HCT116 (cell line): ENCODE data around the gene LRP1B. TPM values are rescaled to one million over a fixed set of nuclear protein-coding genes. Genes with fewer than 3 reads are reported as not detected.

Source experiments
- ATAC-seq: fragments of 200-7000 bp; cut with Tn5 transposase; 2 replicates; pipeline ENCODE4 v1.9.1; 2020; ENCODE audit warnings: mild to moderate bottlenecking, moderate library complexity
- BruUV-seq: library from RNA; stranded (reverse); fragments of 400-500 nt; replicated peaks from 2 replicates; lab custom pipeline; 2021; lab: Mats Ljungman, UMichigan
- CTCF ChIA-PET: fragments of 300-600 bp; sonication (Branson Sonifier 250); formaldehyde crosslinking; loops from one replicate; lab custom pipeline; 2021; ENCODE audit warnings: antibody characterized with exemption; lab: Charles Lee
- POLR2A ChIA-PET: fragments of 300-600, 350-600 bp; sonication (Branson Sonifier 250); formaldehyde crosslinking; loops from one replicate; lab custom pipeline; 2021; ENCODE audit warnings: antibody characterized with exemption; lab: Charles Lee
- RAD21 ChIA-PET, 2 experiments: fragments of 300-600 bp; sonication (Branson Sonifier 250); formaldehyde crosslinking; loops; one replicate each; lab custom pipeline; 2023; ENCODE audit warnings: low total read pairs in 2 of 2; ENCODE audit not compliant: uncharacterized antibody in 2 of 2, unreplicated experiment in 2 of 2, low non-redundant PET in 1 of 2; lab: Charles Lee
- DNase-seq: peaks from one replicate; pipeline ENCODE4 v3.0.0-alpha.2; 2010; ENCODE audit warnings: low read depth, low spot score
- H2AFZ ChIP-seq: fragments of 200-600 bp; shearing (Covaris generic), sonication (generic); 2 replicates; pipeline ENCODE4 v1.6.1; 2017; ENCODE audit warnings: low read depth, mixed run types, mixed read lengths, antibody characterized with exemption, low read length; ENCODE audit not compliant: poor library complexity, severe bottlenecking
- H3K27ac ChIP-seq: 2 replicates; pipeline ENCODE4 v1.5.1; 2012; ENCODE audit warnings: low read depth, low read length
- H3K27me3 ChIP-seq: fragments of 200-600 bp; sonication (generic); 2 replicates; pipeline ENCODE4 v1.6.1; 2016; ENCODE audit warnings: mixed run types, low read length, mixed read lengths; ENCODE audit not compliant: insufficient read depth
- H3K36me3 ChIP-seq, 2 experiments: fragments of 200-500 bp in 1 of 2; fragments of 200-600 bp in 1 of 2; sonication (Bioruptor generic) in 1 of 2; sonication (generic) in 1 of 2; 2 replicates each; pipeline versions ENCODE4 v1.5.1 to v1.6.1; 2014 to 2016; ENCODE audit warnings: low read length in 2 of 2, inconsistent platforms in 1 of 2, mixed read lengths in 1 of 2, mixed run types in 1 of 2; ENCODE audit not compliant: insufficient read depth in 2 of 2, control insufficient read depth in 1 of 2
- H3K4me1 ChIP-seq, 2 experiments: fragments of 200-600 bp in 1 of 2; sonication (generic) in 1 of 2; 2 replicates each; pipeline versions ENCODE4 v1.5.1 to v1.6.1; 2012 to 2017; ENCODE audit warnings: low read length in 2 of 2, inconsistent platforms in 1 of 2, mild to moderate bottlenecking in 1 of 2, mixed read lengths in 1 of 2, mixed run types in 1 of 2, moderate library complexity in 1 of 2; ENCODE audit not compliant: insufficient read depth in 2 of 2, control insufficient read depth in 1 of 2
- H3K4me2 ChIP-seq: fragments of 200-600 bp; sonication (generic); 2 replicates; pipeline ENCODE4 v1.6.1; 2017; ENCODE audit warnings: mixed run types, low read length, mixed read lengths
- H3K4me3 ChIP-seq, 2 experiments: fragments of 200-600 bp in 1 of 2; sonication (generic) in 1 of 2; replicated peaks in 1 of 2; 2 replicates each; pipeline ENCODE4 v1.5.1; 2011 to 2016; ENCODE audit warnings: low read length in 2 of 2, control low read depth in 1 of 2, low read depth in 1 of 2, mild to moderate bottlenecking in 1 of 2, mixed read lengths in 1 of 2, mixed run types in 1 of 2
- H3K79me2 ChIP-seq: fragments of 200-600 bp; sonication (generic); 2 replicates; pipeline ENCODE4 v1.6.1; 2017; ENCODE audit warnings: mild to moderate bottlenecking, mixed run types, low read length, moderate library complexity, mixed read lengths; ENCODE audit not compliant: insufficient read depth
- H3K9ac ChIP-seq: fragments of 200-600 bp; sonication (generic); 2 replicates; pipeline ENCODE4 v1.6.1; 2016; ENCODE audit warnings: low read length, mixed read lengths
- H3K9me2 ChIP-seq: fragments of 200-600 bp; sonication (generic), shearing (Covaris generic); 2 replicates; pipeline ENCODE4 v1.6.1; 2017; ENCODE audit warnings: mixed run types, mild to moderate bottlenecking, moderate library complexity; ENCODE audit not compliant: insufficient read depth
- H3K9me3 ChIP-seq, 2 experiments: fragments of 200-500 bp in 1 of 2; fragments of 200-600 bp in 1 of 2; sonication (Bioruptor generic) in 1 of 2; sonication (generic) in 1 of 2; 2 replicates each; pipeline ENCODE4 v1.6.1; 2014 to 2017; ENCODE audit warnings: low read length in 2 of 2, mixed read lengths in 2 of 2, inconsistent platforms in 1 of 2, low read depth in 1 of 2, mild to moderate bottlenecking in 1 of 2, mixed run types in 1 of 2, moderate library complexity in 1 of 2; ENCODE audit not compliant: control insufficient read depth in 1 of 2, insufficient read depth in 1 of 2
- H4K20me1 ChIP-seq: fragments of 200-600 bp; sonication (generic), shearing (Covaris generic); 2 replicates; pipeline ENCODE4 v1.6.1; 2017; ENCODE audit warnings: mixed run types, mild to moderate bottlenecking, moderate library complexity; ENCODE audit not compliant: insufficient read depth
- ELF1 ChIP-seq: IDR thresholded peaks from 2 replicates; pipeline ENCODE4 v1.6.1; 2012; ENCODE audit warnings: low read depth, borderline replicate concordance
- JUND ChIP-seq: IDR thresholded peaks from 2 replicates; pipeline ENCODE4 v1.6.1; 2012
- POLR2A ChIP-seq: IDR thresholded peaks from 2 replicates; pipeline ENCODE4 v1.7.0; 2011; ENCODE audit warnings: borderline replicate concordance; ENCODE audit not compliant: insufficient read depth, insufficient read length; ENCODE audit errors: extremely low read depth
- SP1 ChIP-seq: IDR thresholded peaks from 2 replicates; pipeline ENCODE4 v1.6.1; 2012; ENCODE audit warnings: low read depth
- SRF ChIP-seq: IDR thresholded peaks from 2 replicates; pipeline ENCODE4 v1.6.1; 2012; ENCODE audit warnings: low read depth
- TCF7L2 ChIP-seq: IDR thresholded peaks from 2 replicates; pipeline ENCODE4 v1.7.0; 2011; ENCODE audit warnings: borderline replicate concordance, inconsistent platforms; ENCODE audit not compliant: insufficient read depth, insufficient read length; ENCODE audit errors: extremely low read depth
- YY1 ChIP-seq: IDR thresholded peaks from 2 replicates; pipeline ENCODE4 v1.6.1; 2011; ENCODE audit warnings: low read length, low read depth, moderate library complexity, mild to moderate bottlenecking; ENCODE audit not compliant: insufficient replicate concordance; ENCODE audit errors: extremely low read depth
- ZFX ChIP-seq: fragments of 450-650 bp; IDR thresholded peaks from 2 replicates; pipeline ENCODE4 v1.6.1; 2017
- ZNF274 ChIP-seq: fragments of 200-500 bp; sonication (Bioruptor generic); IDR thresholded peaks from 2 replicates; pipeline ENCODE4 v1.6.1; 2014; ENCODE audit warnings: mild to moderate bottlenecking, low read depth, low read length, inconsistent platforms
- intact Hi-C: fragments of 100-400 bp; cut with micrococcal nuclease; formaldehyde crosslinking; loops from 2 replicates; pipeline ENCODE4 v1.10.0; 2022
- total RNA-seq: library from RNA; stranded (reverse); gene quantifications from one replicate; pipeline ENCODE4 v1.2.1, GENCODE V29; 2021; ENCODE audit not compliant: unreplicated experiment
- TF ChIP-seq, protein P1 (sequence below): IDR thresholded peaks from 2 replicates; pipeline ENCODE4 v1.6.1; 2011; ENCODE audit warnings: mild to moderate bottlenecking, low read length, moderate library complexity; ENCODE audit not compliant: insufficient replicate concordance; ENCODE audit errors: extremely low read depth
- TF ChIP-seq, protein P2 (sequence below): IDR thresholded peaks from 2 replicates; pipeline ENCODE4 v1.6.1; 2012
- TF ChIP-seq, protein P3 (sequence below): IDR thresholded peaks from 2 replicates; pipeline ENCODE4 v1.6.1; 2012; ENCODE audit warnings: low read depth

LRP1B gene
- total RNA-seq, 1 experiment from 2014 or later = 0.34 TPM

DNA sequence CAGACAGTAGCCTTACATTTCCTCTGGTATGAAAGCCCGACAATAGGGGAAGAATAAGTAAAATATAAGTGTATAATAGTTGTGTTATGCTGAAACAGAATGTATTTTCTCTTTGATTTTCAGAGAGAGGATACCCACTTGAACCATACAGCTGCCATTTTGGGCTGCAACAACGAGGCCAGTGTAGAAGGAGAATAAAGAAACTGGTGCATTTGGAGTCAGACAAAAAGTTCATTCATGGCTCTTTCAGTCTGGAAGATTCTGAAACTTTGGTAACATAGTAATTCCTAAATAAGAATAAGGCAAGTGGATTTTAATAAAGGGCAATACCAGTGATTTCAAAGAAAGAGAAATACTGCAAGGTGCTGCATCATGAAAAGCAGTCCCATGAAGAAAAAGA lies 610.9 kb downstream of the LRP1B start:
- H3K9me3 ChIP-seq = no peaks in the 10 kb centered on the region
- no peak for DNase-seq
- intact Hi-C loops = no loop called here
- no peak for ATAC-seq
- BruUV-seq = no TSS peak
- no peaks in the 10 kb centered on the region for H4K20me1 ChIP-seq
- H3K79me2 ChIP-seq = no peaks in the 10 kb centered on the region
- no peak overlapping the region for H3K4me3 ChIP-seq
- TF ChIP-seq, protein P1, sequence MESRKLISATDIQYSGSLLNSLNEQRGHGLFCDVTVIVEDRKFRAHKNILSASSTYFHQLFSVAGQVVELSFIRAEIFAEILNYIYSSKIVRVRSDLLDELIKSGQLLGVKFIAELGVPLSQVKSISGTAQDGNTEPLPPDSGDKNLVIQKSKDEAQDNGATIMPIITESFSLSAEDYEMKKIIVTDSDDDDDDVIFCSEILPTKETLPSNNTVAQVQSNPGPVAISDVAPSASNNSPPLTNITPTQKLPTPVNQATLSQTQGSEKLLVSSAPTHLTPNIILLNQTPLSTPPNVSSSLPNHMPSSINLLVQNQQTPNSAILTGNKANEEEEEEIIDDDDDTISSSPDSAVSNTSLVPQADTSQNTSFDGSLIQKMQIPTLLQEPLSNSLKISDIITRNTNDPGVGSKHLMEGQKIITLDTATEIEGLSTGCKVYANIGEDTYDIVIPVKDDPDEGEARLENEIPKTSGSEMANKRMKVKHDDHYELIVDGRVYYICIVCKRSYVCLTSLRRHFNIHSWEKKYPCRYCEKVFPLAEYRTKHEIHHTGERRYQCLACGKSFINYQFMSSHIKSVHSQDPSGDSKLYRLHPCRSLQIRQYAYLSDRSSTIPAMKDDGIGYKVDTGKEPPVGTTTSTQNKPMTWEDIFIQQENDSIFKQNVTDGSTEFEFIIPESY = no peak
- TF ChIP-seq ZFX = no peak
- no peaks in the 10 kb centered on the region for H3K27me3 ChIP-seq
- no peaks in the 10 kb centered on the region for H3K36me3 ChIP-seq
- ChIA-PET POLR2A (no interaction called here), CTCF (no interaction called here), RAD21 (no interaction called here)
- no peak overlapping the region for H3K9ac ChIP-seq
- no peaks in the 10 kb centered on the region for H3K4me1 ChIP-seq
- H3K4me2 ChIP-seq = no peak overlapping the region
- no peak overlapping the region for H2AFZ ChIP-seq
- no peaks in the 10 kb centered on the region for H3K9me2 ChIP-seq
- H3K27ac ChIP-seq = no peak overlapping the region

DNA sequence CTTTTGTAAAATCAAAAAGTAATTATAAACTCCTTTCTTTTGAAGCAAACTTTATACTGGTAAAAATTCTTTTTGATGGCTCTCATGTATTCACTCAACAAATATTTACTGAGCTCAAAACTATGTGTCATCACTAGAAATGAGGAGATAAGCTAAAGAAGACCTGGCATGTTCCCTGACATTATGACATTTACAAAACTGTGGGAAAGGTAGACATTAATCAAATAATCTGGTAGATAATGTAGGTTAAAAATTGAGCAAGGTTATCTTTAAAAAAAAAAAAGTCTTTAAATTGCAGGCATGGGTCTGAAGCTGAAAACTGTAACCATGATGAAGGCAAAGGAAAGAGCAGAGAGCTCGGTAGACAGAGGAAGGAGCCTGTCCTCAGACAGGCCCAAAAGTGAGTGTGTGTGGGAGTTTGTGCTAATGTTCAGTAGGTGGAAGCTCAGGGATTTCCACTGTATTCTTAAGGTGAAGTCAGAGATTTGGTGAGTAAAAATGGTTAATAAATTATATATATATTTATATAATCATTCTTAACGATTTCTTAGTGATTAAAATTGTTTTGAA lies 612.9 kb downstream of the LRP1B start:
- intact Hi-C loops = no loop called here
- Histone ChIP-seq H3K9me2 (no peaks in the 10 kb centered on the region), H3K4me2 (no peak overlapping the region)
- TF ChIP-seq YY1 (no peak), JUND (no peak), ELF1 (no peak), ZNF274 (no peak), POLR2A (no peak), SP1 (no peak), TCF7L2 (no peak), SRF (no peak)
- TF ChIP-seq, protein P2, sequence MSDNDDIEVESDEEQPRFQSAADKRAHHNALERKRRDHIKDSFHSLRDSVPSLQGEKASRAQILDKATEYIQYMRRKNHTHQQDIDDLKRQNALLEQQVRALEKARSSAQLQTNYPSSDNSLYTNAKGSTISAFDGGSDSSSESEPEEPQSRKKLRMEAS = no peak
- TF ChIP-seq, protein P1 = no peak
- TF ChIP-seq, protein P3, sequence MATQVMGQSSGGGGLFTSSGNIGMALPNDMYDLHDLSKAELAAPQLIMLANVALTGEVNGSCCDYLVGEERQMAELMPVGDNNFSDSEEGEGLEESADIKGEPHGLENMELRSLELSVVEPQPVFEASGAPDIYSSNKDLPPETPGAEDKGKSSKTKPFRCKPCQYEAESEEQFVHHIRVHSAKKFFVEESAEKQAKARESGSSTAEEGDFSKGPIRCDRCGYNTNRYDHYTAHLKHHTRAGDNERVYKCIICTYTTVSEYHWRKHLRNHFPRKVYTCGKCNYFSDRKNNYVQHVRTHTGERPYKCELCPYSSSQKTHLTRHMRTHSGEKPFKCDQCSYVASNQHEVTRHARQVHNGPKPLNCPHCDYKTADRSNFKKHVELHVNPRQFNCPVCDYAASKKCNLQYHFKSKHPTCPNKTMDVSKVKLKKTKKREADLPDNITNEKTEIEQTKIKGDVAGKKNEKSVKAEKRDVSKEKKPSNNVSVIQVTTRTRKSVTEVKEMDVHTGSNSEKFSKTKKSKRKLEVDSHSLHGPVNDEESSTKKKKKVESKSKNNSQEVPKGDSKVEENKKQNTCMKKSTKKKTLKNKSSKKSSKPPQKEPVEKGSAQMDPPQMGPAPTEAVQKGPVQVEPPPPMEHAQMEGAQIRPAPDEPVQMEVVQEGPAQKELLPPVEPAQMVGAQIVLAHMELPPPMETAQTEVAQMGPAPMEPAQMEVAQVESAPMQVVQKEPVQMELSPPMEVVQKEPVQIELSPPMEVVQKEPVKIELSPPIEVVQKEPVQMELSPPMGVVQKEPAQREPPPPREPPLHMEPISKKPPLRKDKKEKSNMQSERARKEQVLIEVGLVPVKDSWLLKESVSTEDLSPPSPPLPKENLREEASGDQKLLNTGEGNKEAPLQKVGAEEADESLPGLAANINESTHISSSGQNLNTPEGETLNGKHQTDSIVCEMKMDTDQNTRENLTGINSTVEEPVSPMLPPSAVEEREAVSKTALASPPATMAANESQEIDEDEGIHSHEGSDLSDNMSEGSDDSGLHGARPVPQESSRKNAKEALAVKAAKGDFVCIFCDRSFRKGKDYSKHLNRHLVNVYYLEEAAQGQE = no peak

More for the DNA sequence above, 612.9 kb downstream of the LRP1B start:
- Histone ChIP-seq H3K36me3 (no peaks in the 10 kb centered on the region), H3K9ac (no peak overlapping the region), H3K9me3 (no peaks in the 10 kb centered on the region), H2AFZ (no peak overlapping the region), H3K27me3 (no peaks in the 10 kb centered on the region), H3K4me3 (no peak overlapping the region), H3K79me2 (no peaks in the 10 kb centered on the region), H3K27ac (no peak overlapping the region), H4K20me1 (no peaks in the 10 kb centered on the region), H3K4me1 (no peaks in the 10 kb centered on the region)
- no peak for DNase-seq
- RAD21 ChIA-PET = no interaction called here
- POLR2A ChIA-PET = no interaction called here
- CTCF ChIA-PET = no interaction called here
- no peak for ATAC-seq
- BruUV-seq = no TSS peak
